PC-9 (cell line): ENCODE data around the gene HADHA.

Source experiments
- CTCF ChIP-seq: fragments of 200-600 bp; sonication (generic); conservative IDR thresholded peaks from 2 replicates; pipeline ENCODE4 v1.6.1; 2017; ENCODE audit warnings: mixed run types, antibody characterized with exemption, mild to moderate bottlenecking, moderate library complexity
- EZH2 ChIP-seq: fragments of 200-600 bp; sonication (generic); IDR thresholded peaks from 2 replicates; pipeline ENCODE4 v1.8.0; 2017; ENCODE audit warnings: antibody characterized with exemption, low read depth

- no peak for TF ChIP-seq EZH2
- TF ChIP-seq CTCF = no peak
Observed at GRCh38 chr2:26182441-26182840, 62.0 kb downstream of the HADHA start.
